ENCODE measurements around the gene MMP7. TPM values are rescaled to one million over a fixed set of nuclear protein-coding genes. Genes with fewer than 3 reads are reported as not detected.

MMP7 gene
- total RNA-seq, 2 experiments from 2014 or later: not detected

- Histone ChIP-seq H2AFZ (ENCODE audit: low read length) (no peak overlapping the region), H3K4me2 (ENCODE audit: low read length) (peak overlapping the region; percentile 27), H3K27ac (ENCODE audit: low read depth, low read length, poor library complexity, severe bottlenecking) (no peak overlapping the region), H3K79me2 (ENCODE audit: insufficient read depth, low read depth, low read length) (no peaks in the 10 kb centered on the region), H3K9me2 (ENCODE audit: insufficient read depth, low read length) (no peaks in the 10 kb centered on the region), H3K9me3 (ENCODE audit: low read length) (no peaks in the 10 kb centered on the region), H3K36me3 (ENCODE audit: insufficient read depth, low read length) (no peaks in the 10 kb centered on the region), H3K4me1 (ENCODE audit: insufficient read depth, low read length, poor library complexity, severe bottlenecking) (peaks cover 16% of the 10 kb centered on the region), H3K4me3 (ENCODE audit: low read depth, low read length, poor library complexity, severe bottlenecking) (no peak overlapping the region), H4K20me1 (ENCODE audit: insufficient read depth, low read length) (no peaks in the 10 kb centered on the region)
- intact Hi-C loops (cut with micrococcal nuclease; ENCODE audit: unreplicated experiment): no loop called here
- CTCF ChIA-PET (ENCODE audit: unreplicated experiment): no interaction called here
- no TSS peak for BruUV-seq (replicated peaks)
- POLR2A ChIA-PET: interaction anchor here (0.7 to 2.5 kb wide), 4 partner anchors 12 to 40 kb away, joined by 3 to 7 read pairs (median 4); no protein-coding TSS in a partner anchor
- no peak for DNase-seq (ENCODE audit: low spot score)
- no peak for TF ChIP-seq CTCF (conservative IDR thresholded peaks at IDR 0.05; ENCODE audit: low read length)
- TF ChIP-seq EZH2phosphoT487 (IDR thresholded peaks at IDR 0.05; ENCODE audit: borderline replicate concordance, low read depth, low read length): no peak
Observed at GRCh38 chr11:102538932-102539331, 8.4 kb upstream of the MMP7 start.

- TF ChIP-seq EZH2phosphoT487 (IDR thresholded peaks at IDR 0.05; ENCODE audit: borderline replicate concordance, low read depth, low read length) (no peak), CTCF (conservative IDR thresholded peaks at IDR 0.05; ENCODE audit: low read length) (peak; percentile 69)
- no peaks in the 10 kb centered on the region for H3K36me3 ChIP-seq (ENCODE audit: insufficient read depth, low read length)
- ChIA-PET CTCF (ENCODE audit: unreplicated experiment) (no interaction called here), POLR2A (interaction anchor here (0.6 to 1.8 kb wide), 7 partner anchors 9 to 1480 kb away, joined by 3 to 6 read pairs (median 3); no protein-coding TSS in a partner anchor)
- peaks cover 13% of the 10 kb centered on the region for H3K4me1 ChIP-seq (ENCODE audit: insufficient read depth, low read length, poor library complexity, severe bottlenecking)
- no peak overlapping the region for H3K27ac ChIP-seq (ENCODE audit: low read depth, low read length, poor library complexity, severe bottlenecking)
- H3K9me3 ChIP-seq (ENCODE audit: low read length): no peaks in the 10 kb centered on the region
- H2AFZ ChIP-seq (ENCODE audit: low read length): no peak overlapping the region
- intact Hi-C loops (cut with micrococcal nuclease; ENCODE audit: unreplicated experiment): no loop called here
- H3K4me3 ChIP-seq (ENCODE audit: low read depth, low read length, poor library complexity, severe bottlenecking): no peak overlapping the region
- no peaks in the 10 kb centered on the region for H3K79me2 ChIP-seq (ENCODE audit: insufficient read depth, low read depth, low read length)
- H3K9me2 ChIP-seq (ENCODE audit: insufficient read depth, low read length): no peaks in the 10 kb centered on the region
- H3K4me2 ChIP-seq (ENCODE audit: low read length): no peak overlapping the region
- no peaks in the 10 kb centered on the region for H4K20me1 ChIP-seq (ENCODE audit: insufficient read depth, low read length)
- BruUV-seq (replicated peaks): no TSS peak
- peak; percentile 28 for DNase-seq (ENCODE audit: low spot score)
Observed at GRCh38 chr11:102534261-102534872, 3.8 kb upstream of the MMP7 start.

GRCh38 chr11:102528618-102529017 is 1.9 kb downstream of the MMP7 start:
- BruUV-seq (replicated peaks): no TSS peak
- POLR2A ChIA-PET: interaction anchor here (1.0 to 1.2 kb wide), 4 partner anchors 13 to 85 kb away, joined by 3 read pairs; no protein-coding TSS in a partner anchor
- Histone ChIP-seq H3K4me1 (ENCODE audit: insufficient read depth, low read length, poor library complexity, severe bottlenecking) (no peaks in the 10 kb centered on the region), H2AFZ (ENCODE audit: low read length) (no peak overlapping the region), H3K79me2 (ENCODE audit: insufficient read depth, low read depth, low read length) (no peaks in the 10 kb centered on the region), H3K4me3 (ENCODE audit: low read depth, low read length, poor library complexity, severe bottlenecking) (no peak overlapping the region), H3K36me3 (ENCODE audit: insufficient read depth, low read length) (no peaks in the 10 kb centered on the region), H3K27ac (ENCODE audit: low read depth, low read length, poor library complexity, severe bottlenecking) (no peak overlapping the region), H3K9me3 (ENCODE audit: low read length) (no peaks in the 10 kb centered on the region), H4K20me1 (ENCODE audit: insufficient read depth, low read length) (no peaks in the 10 kb centered on the region), H3K4me2 (ENCODE audit: low read length) (no peak overlapping the region), H3K9me2 (ENCODE audit: insufficient read depth, low read length) (no peaks in the 10 kb centered on the region)
- CTCF ChIA-PET (ENCODE audit: unreplicated experiment): no interaction called here
- intact Hi-C loops (cut with micrococcal nuclease; ENCODE audit: unreplicated experiment): no loop called here
- DNase-seq (ENCODE audit: low spot score): no peak
- no peak for TF ChIP-seq EZH2phosphoT487 (IDR thresholded peaks at IDR 0.05; ENCODE audit: borderline replicate concordance, low read depth, low read length)
- TF ChIP-seq CTCF (conservative IDR thresholded peaks at IDR 0.05; ENCODE audit: low read length): no peak
